Measurements from ENCODE around the gene EIPR1. TPM values are rescaled to one million over a fixed set of nuclear protein-coding genes. Genes with fewer than 3 reads are reported as not detected.

EIPR1 gene
- total RNA-seq, 4 donors from 2014 or later = 26.1 to 51.6 (median 40.0) TPM

DNA sequence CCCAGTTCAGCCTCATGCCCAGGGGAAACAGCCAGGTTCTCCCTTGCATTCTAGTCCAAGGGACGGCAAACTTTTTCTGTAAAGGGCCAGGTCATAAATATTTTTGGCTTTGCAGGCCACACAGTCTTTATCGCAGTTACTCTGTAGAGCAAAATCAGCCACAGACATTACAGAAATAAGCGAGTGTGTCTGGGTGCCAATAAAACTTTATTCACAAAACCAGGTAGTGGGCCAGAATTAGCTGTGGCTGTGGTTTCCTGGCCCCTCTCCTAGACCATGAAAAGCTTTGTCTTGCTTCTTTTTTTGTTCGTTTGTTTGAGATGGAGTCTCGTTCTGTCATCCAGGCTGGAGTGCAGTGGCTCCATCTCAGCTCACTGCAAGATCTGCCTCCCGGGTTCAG, 80.1 kb downstream of the EIPR1 start:
- intact Hi-C loops (cut with DNase I) = no loop called here
- H3K27ac ChIP-seq = no peak overlapping the region
- 95 to 99% methylated on average over 6 of the region's 6 CpGs for WGBS, 2 donors

DNA sequence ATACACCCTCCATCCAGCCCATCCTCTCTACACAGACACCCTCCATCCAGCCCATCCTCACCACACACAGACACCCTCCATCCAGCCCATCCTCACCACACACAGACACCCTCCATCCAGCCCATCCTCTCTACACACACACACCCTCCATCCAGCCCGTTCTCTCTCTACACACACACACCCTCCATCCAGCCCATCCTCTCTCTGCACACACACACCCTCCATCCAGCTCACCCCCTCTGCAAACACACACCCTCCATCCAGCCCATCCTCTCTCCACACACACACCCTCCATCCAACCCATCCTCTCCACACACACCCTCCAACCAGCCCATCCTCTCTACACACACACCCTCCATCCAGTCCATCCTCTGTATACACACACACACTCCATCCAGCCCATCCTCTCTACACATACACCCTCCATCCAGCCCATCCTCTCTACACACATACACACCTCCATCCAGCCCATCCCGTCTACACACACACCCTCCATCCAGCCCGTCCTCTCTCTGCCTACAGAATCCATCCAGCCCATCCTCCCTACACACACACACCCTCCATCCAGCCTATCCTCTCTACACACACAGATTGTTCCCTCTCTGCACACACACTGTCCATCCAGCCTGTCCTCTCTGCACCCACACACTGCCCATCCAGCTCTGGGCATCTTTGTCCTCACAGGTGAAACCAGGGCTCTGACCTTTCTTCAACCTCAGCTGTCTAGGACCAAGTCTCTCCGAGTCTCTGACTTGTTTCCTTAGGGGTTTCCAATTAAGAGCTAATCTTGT, 81.2 kb downstream of the EIPR1 start:
- WGBS, 2 donors = 92 to 94% methylated on average over 4 of the region's 4 CpGs
- no peaks in the 10 kb centered on the region for H3K27me3 ChIP-seq
- intact Hi-C loops (cut with DNase I) = no loop called here
- TF ChIP-seq POLR2A (IDR thresholded peaks at IDR 0.05) = no peak
- TF ChIP-seq, protein P1, sequence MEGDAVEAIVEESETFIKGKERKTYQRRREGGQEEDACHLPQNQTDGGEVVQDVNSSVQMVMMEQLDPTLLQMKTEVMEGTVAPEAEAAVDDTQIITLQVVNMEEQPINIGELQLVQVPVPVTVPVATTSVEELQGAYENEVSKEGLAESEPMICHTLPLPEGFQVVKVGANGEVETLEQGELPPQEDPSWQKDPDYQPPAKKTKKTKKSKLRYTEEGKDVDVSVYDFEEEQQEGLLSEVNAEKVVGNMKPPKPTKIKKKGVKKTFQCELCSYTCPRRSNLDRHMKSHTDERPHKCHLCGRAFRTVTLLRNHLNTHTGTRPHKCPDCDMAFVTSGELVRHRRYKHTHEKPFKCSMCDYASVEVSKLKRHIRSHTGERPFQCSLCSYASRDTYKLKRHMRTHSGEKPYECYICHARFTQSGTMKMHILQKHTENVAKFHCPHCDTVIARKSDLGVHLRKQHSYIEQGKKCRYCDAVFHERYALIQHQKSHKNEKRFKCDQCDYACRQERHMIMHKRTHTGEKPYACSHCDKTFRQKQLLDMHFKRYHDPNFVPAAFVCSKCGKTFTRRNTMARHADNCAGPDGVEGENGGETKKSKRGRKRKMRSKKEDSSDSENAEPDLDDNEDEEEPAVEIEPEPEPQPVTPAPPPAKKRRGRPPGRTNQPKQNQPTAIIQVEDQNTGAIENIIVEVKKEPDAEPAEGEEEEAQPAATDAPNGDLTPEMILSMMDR (IDR thresholded peaks at IDR 0.05) = no peak
- H3K9me3 ChIP-seq = no peaks in the 10 kb centered on the region
- H3K36me3 ChIP-seq = no peaks in the 10 kb centered on the region
- peaks cover 37 to 38% of the 10 kb centered on the region in 2 donors for H3K4me1 ChIP-seq
- no peak overlapping the region for H3K27ac ChIP-seq
- no peak overlapping the region for H3K4me3 ChIP-seq (replicated peaks in 1 of 3)
- no peak for DNase-seq

More for the DNA sequence above, 80.1 kb downstream of the EIPR1 start:
- Histone ChIP-seq H3K4me3 (replicated peaks in 1 of 3) (no peak overlapping the region), H3K36me3 (no peaks in the 10 kb centered on the region), H3K27me3 (no peaks in the 10 kb centered on the region), H3K9me3 (no peaks in the 10 kb centered on the region), H3K4me1 (peaks cover 42 to 44% of the 10 kb centered on the region in 2 donors)
- no peak for DNase-seq
- TF ChIP-seq, protein P1 (IDR thresholded peaks at IDR 0.05) = no peak
- no peak for TF ChIP-seq POLR2A (IDR thresholded peaks at IDR 0.05)

DNA sequence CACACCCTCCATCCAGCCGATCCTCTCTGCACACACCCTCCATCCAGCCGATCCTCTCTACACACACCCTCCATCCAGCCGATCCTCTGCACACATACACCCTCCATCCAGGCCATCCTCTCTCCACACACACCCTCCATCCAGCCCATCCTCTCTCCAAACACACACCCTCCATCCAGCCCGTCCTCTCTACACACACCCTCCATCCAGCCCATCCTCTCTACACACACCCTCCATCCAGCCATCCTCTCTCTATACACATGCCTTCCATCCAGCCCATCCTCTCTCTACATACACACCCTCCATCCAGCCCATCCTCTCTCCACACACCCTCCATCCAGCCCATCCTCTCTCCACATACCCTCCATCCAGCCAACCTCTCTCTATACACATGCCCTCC, 83.1 kb downstream of the EIPR1 start:
- H3K4me1 ChIP-seq = peaks cover 34 to 39% of the 10 kb centered on the region in 2 donors
- H3K27me3 ChIP-seq = no peaks in the 10 kb centered on the region
- WGBS, 2 donors = 70 to 84% methylated on average over 4 of the region's 4 CpGs
- no peak for DNase-seq
- H3K36me3 ChIP-seq = no peaks in the 10 kb centered on the region
- intact Hi-C loops (cut with DNase I) = no loop called here
- H3K27ac ChIP-seq = no peak overlapping the region
- no peak for TF ChIP-seq POLR2A (IDR thresholded peaks at IDR 0.05)
- TF ChIP-seq, protein P1 (IDR thresholded peaks at IDR 0.05) = no peak
- no peaks in the 10 kb centered on the region for H3K9me3 ChIP-seq
- H3K4me3 ChIP-seq (replicated peaks in 1 of 3) = no peak overlapping the region

DNA sequence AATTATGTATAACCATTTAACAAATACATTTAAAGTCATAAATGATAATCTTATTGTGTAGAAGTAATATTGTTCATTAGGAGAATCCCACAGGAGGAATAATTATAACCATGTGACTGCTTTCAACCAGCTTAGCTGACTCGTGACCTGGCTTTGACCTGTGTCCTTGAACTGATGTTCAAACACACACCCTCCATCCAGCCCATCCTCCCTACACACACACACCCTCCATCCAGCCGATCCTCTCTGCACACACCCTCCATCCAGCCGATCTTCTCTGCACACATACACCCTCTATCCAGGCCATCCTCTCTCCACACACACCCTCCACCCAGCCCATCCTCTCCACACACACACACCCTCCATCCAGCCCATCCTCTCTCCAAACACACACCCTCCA, 83.5 kb downstream of the EIPR1 start:
- WGBS, 2 donors = 39 to 53% methylated on average over 3 of the region's 3 CpGs
- Histone ChIP-seq H3K27me3 (no peaks in the 10 kb centered on the region), H3K9me3 (no peaks in the 10 kb centered on the region), H3K27ac (peak overlapping the region in 1 of 3 donors; percentile 54), H3K36me3 (no peaks in the 10 kb centered on the region), H3K4me1 (peaks cover 30 to 35% of the 10 kb centered on the region in 2 donors), H3K4me3 (replicated peaks in 1 of 3) (no peak overlapping the region)
- no peak for DNase-seq
- intact Hi-C loops (cut with DNase I) = no loop called here
- no peak for TF ChIP-seq POLR2A (IDR thresholded peaks at IDR 0.05)
- TF ChIP-seq, protein P1 (IDR thresholded peaks at IDR 0.05) = no peak

DNA sequence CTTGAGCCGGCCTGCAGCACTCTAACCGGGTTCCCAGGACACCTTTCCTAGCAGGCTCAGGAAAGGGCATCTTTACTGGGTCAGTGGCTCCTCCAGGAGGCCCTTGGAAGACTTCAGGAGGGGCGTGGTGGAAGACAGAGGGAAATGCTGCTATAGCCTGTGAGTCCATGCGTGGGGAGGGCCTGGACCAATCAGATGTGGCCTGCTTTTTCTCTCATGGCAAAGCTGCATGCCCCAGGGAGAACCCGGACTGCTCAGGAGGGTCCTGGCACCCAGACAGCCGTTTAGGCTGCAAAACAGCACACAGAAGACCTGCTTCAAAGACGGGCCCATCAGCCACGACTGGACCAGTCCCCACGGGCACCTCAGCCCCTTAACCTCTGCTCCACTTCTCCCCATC, 84.4 kb downstream of the EIPR1 start:
- Histone ChIP-seq H3K27ac (peak overlapping the region; percentile 22 to 57 (median 54)), H3K4me3 (replicated peaks in 1 of 3) (no peak overlapping the region), H3K4me1 (peaks cover 28 to 29% of the 10 kb centered on the region in 2 donors), H3K9me3 (no peaks in the 10 kb centered on the region), H3K36me3 (no peaks in the 10 kb centered on the region), H3K27me3 (no peaks in the 10 kb centered on the region)
- intact Hi-C loops (cut with DNase I) = no loop called here
- TF ChIP-seq, protein P1 (IDR thresholded peaks at IDR 0.05) = no peak
- TF ChIP-seq POLR2A (IDR thresholded peaks at IDR 0.05) = no peak
- DNase-seq = peak; percentile 43 to 60
- 47 to 52% methylated on average over 6 to 9 of the region's 9 CpGs for WGBS, 2 donors
